Gastrocnemius medialis (tissue), 4 donors: ENCODE measurements around the gene RAB44.

Source experiments
- CTCF ChIP-seq, 5 experiments: fragments of 450-650 bp in 3 of 5; fragments of 200-600 bp in 2 of 5; sonication (generic) in 2 of 5; IDR thresholded peaks in 4 of 5; conservative IDR thresholded peaks in 1 of 5; 1 replicate in 4 of 5; 2 replicates in 1 of 5; pipeline ENCODE4 v1.5.1; 2016 to 2019; ENCODE audit warnings: antibody characterized with exemption in 5 of 5, mild to moderate bottlenecking in 3 of 5, moderate library complexity in 3 of 5
- POLR2A ChIP-seq, 2 donors: fragments of 450-650 bp; IDR thresholded peaks; one replicate each; pipeline ENCODE4 v1.6.1; 2017; ENCODE audit warnings: antibody characterized with exemption in 2 of 2, mild to moderate bottlenecking in 2 of 2, moderate library complexity in 2 of 2

GRCh38 chr6:36727505-36728021 lies 29.9 kb downstream of the RAB44 start:
- TF ChIP-seq CTCF (IDR thresholded peaks at IDR 0.05 in 4 of 5, conservative IDR thresholded peaks at IDR 0.05 in 1 of 5), result no peak
- TF ChIP-seq POLR2A (IDR thresholded peaks at IDR 0.05), result no peak
